ENCODE data around the gene FBXO27.

The FBXO27 gene

GRCh38 chr19:38980583-38981374 lies 51.6 kb downstream of the FBXO27 start:
- DNase-seq, result no peak

- no peak for DNase-seq
Measured at GRCh38 chr19:38979812-38980211, 52.5 kb downstream of the FBXO27 start.

- DNase-seq, result no peak
Measured at GRCh38 chr19:38978326-38978689, 54.0 kb downstream of the FBXO27 start.

- DNase-seq, result no peak
Measured at GRCh38 chr19:38977445-38978325, 54.7 kb downstream of the FBXO27 start.

- no peak for DNase-seq
Measured at GRCh38 chr19:38975861-38976271, 56.5 kb downstream of the FBXO27 start.

- DNase-seq, result no peak
Measured at GRCh38 chr19:38975214-38975860, 57.0 kb downstream of the FBXO27 start, which contains the start of gene FBXO17. TSS of gene FBXO17 (minus strand) at chr19:38975742. CDS start at chr19:38950319, 25,423 bp downstream.

- DNase-seq, result no peak
Measured at GRCh38 chr19:38974624-38975213, 57.6 kb downstream of the FBXO27 start.

Measured in activated naive CD4-positive, alpha-beta T cell (primary cell).